Stimulated activated CD8-positive, alpha-beta memory T cell treated with anti-CD3 and anti-CD28 coated beads, Interleukin-15, amount 100 ng/mL, for 1 hour (primary cell): ENCODE data around the gene NSMF.
"Not testable (repeated sequence)": the region's sequence is repeated elsewhere in the genome, so short reads cannot be mapped to it uniquely, and the experiment has no call there.

ENCODE experiments used
- DNase-seq: peaks from one replicate; pipeline ENCODE4 v3.0.0-alpha.2; 2020; ENCODE audit warnings: low read depth

Gene NSMF

GRCh38 chr9:137457406-137458193 lies 1.5 kb downstream of the NSMF start:
- no peak for DNase-seq

GRCh38 chr9:137456864-137457405 lies 2.2 kb downstream of the NSMF start:
- no peak for DNase-seq

- DNase-seq: no peak
Measured at GRCh38 chr9:137456061-137456863, 2.9 kb downstream of the NSMF start.

- no peak for DNase-seq
Measured at GRCh38 chr9:137455359-137455991, 3.7 kb downstream of the NSMF start.

GRCh38 chr9:137454597-137455358 lies 4.4 kb downstream of the NSMF start:
- no peak for DNase-seq

GRCh38 chr9:137454145-137454596 lies 5.0 kb downstream of the NSMF start:
- no peak for DNase-seq

GRCh38 chr9:137453643-137454081 lies 5.5 kb downstream of the NSMF start:
- DNase-seq: no peak

- DNase-seq: no peak
Measured at GRCh38 chr9:137452761-137453642, 6.1 kb downstream of the NSMF start.

GRCh38 chr9:137452006-137452760 lies 7.0 kb downstream of the NSMF start:
- DNase-seq: no peak

- DNase-seq: not testable (repeated sequence)
Measured at GRCh38 chr9:137451264-137452005, 7.7 kb downstream of the NSMF start.

- not testable (repeated sequence) for DNase-seq
Measured at GRCh38 chr9:137450539-137451222, 8.5 kb downstream of the NSMF start.

- no peak for DNase-seq
Measured at GRCh38 chr9:137449931-137450538, 9.1 kb downstream of the NSMF start.

GRCh38 chr9:137449081-137449844 lies 9.9 kb downstream of the NSMF start:
- DNase-seq: no peak

- DNase-seq: no peak
Measured at GRCh38 chr9:137448602-137448962, 10.6 kb downstream of the NSMF start.

- DNase-seq: no peak
Measured at GRCh38 chr9:137447722-137448601, 11.2 kb downstream of the NSMF start.

- no peak for DNase-seq
Measured at GRCh38 chr9:137446851-137447471, 12.2 kb downstream of the NSMF start.
